HCT116 (cell line): ENCODE results near the gene UBA5.

Experiments used
- EZH2 ChIP-seq: fragments of 200-600 bp; sonication (generic); IDR thresholded peaks from 2 replicates; pipeline ENCODE4 v1.6.1; 2017; ENCODE audit warnings: antibody characterized with exemption, mixed run types
- JUND ChIP-seq: IDR thresholded peaks from 2 replicates; pipeline ENCODE4 v1.6.1; 2012
- MAX ChIP-seq: IDR thresholded peaks from 2 replicates; pipeline ENCODE4 v1.6.1; 2012
- YY1 ChIP-seq: IDR thresholded peaks from 2 replicates; pipeline ENCODE4 v1.6.1; 2011; ENCODE audit warnings: low read length, low read depth, moderate library complexity, mild to moderate bottlenecking; ENCODE audit not compliant: insufficient replicate concordance; ENCODE audit errors: extremely low read depth
- TF ChIP-seq, protein P1 (sequence below), 3 experiments: fragments of 200-600 bp in 1 of 3; sonication (generic) in 1 of 3; IDR thresholded peaks in 2 of 3; conservative IDR thresholded peaks in 1 of 3; 2 replicates each; pipeline ENCODE4 v1.5.1; 2012 to 2017; ENCODE audit warnings: low read depth in 2 of 3, low read length in 2 of 3, antibody characterized with exemption in 1 of 3, borderline replicate concordance in 1 of 3, control low read depth in 1 of 3, mild to moderate bottlenecking in 1 of 3, mixed read lengths in 1 of 3, mixed run types in 1 of 3, moderate library complexity in 1 of 3; ENCODE audit not compliant: insufficient read depth in 1 of 3

DNA sequence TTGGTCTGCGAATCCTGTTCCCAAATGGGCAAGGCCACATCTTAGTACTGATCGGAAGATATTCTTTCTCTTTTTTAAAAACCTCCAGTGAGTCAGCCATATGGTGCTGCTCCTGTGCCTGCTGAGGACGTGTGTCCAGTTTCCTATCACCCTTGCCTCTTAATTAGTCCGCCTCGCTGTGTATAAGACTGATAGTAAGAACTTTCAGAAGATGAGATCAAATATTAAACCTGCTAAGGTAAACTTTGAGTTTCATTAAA lies 612 bp downstream of the UBA5 start:
- TF ChIP-seq, protein P1, sequence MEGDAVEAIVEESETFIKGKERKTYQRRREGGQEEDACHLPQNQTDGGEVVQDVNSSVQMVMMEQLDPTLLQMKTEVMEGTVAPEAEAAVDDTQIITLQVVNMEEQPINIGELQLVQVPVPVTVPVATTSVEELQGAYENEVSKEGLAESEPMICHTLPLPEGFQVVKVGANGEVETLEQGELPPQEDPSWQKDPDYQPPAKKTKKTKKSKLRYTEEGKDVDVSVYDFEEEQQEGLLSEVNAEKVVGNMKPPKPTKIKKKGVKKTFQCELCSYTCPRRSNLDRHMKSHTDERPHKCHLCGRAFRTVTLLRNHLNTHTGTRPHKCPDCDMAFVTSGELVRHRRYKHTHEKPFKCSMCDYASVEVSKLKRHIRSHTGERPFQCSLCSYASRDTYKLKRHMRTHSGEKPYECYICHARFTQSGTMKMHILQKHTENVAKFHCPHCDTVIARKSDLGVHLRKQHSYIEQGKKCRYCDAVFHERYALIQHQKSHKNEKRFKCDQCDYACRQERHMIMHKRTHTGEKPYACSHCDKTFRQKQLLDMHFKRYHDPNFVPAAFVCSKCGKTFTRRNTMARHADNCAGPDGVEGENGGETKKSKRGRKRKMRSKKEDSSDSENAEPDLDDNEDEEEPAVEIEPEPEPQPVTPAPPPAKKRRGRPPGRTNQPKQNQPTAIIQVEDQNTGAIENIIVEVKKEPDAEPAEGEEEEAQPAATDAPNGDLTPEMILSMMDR (IDR thresholded peaks at IDR 0.05 in 2 of 3, conservative IDR thresholded peaks at IDR 0.05 in 1 of 3; ENCODE audit: borderline replicate concordance in 1 of 3, insufficient read depth in 1 of 3, low read depth in 2 of 3, low read length in 2 of 3), result no peak
- TF ChIP-seq MAX, result no peak
- TF ChIP-seq YY1, result no peak
- TF ChIP-seq JUND, result no peak
- TF ChIP-seq EZH2, result no peak
